HepG2 (cell line): ENCODE results near the gene IFNLR1. TPM values are rescaled to one million over a fixed set of nuclear protein-coding genes. Genes with fewer than 3 reads are reported as not detected.
A peak's percentile ranks its signal among the peaks of the same experiment; 100 is the strongest.

Experiments used
- ATAC-seq: fragments of 200-7000 bp; cut with Tn5 transposase; 3 replicates; pipeline ENCODE4 v1.9.1; 2020; ENCODE audit warnings: mild to moderate bottlenecking, moderate library complexity
- BruUV-seq: library from RNA; stranded (reverse); fragments of 400-500 nt; replicated peaks from 2 replicates; lab custom pipeline; 2021; lab: Mats Ljungman, UMichigan
- CTCF ChIA-PET: fragments of 300-600 bp; formaldehyde crosslinking; extraction: SDS; loops from one replicate; lab custom pipeline; 2021; ENCODE audit warnings: low total read pairs, inconsistent platforms, low intra/inter-chr PET ratio; lab: Yijun Ruan, JAX
- POLR2A ChIA-PET: fragments of 350-600 bp; sonication (Branson Sonifier 250); formaldehyde crosslinking; loops from one replicate; lab custom pipeline; 2020; ENCODE audit warnings: antibody characterized with exemption, inconsistent platforms; lab: Yijun Ruan, JAX
- DNase-seq: peaks from one replicate; pipeline ENCODE4 v3.0.0-alpha.2; 2015; ENCODE audit warnings: low spot score
- FAIRE-seq: peaks from 3 replicates; lab custom pipeline; 2011; peaks lifted over from hg19 to GRCh38; lab: Jason Lieb, UNC
- H2AFZ ChIP-seq: one replicate; pipeline ENCODE4 v1.6.1; 2011; ENCODE audit warnings: low read length, inconsistent platforms
- H3K27ac ChIP-seq: fragments of 300-600 bp; 3 replicates; pipeline ENCODE4 v1.8.0; 2011; ENCODE audit warnings: mixed run types, mild to moderate bottlenecking, mixed read lengths, low read length, inconsistent platforms; ENCODE audit not compliant: insufficient read depth; ENCODE audit errors: extremely low read length
- H3K27me3 ChIP-seq, 2 experiments: fragments of 200-600 bp in 1 of 2; 2 replicates in 1 of 2; 3 replicates in 1 of 2; pipeline versions ENCODE4 v1.6.0 to v1.8.0; 2011; ENCODE audit warnings: low read length in 2 of 2, mild to moderate bottlenecking in 2 of 2, moderate library complexity in 2 of 2, inconsistent platforms in 1 of 2; ENCODE audit not compliant: insufficient read depth in 2 of 2, control insufficient read depth in 1 of 2
- H3K36me3 ChIP-seq, 2 experiments: fragments of 200-600 bp in 1 of 2; replicated peaks in 1 of 2; 2 replicates in 1 of 2; 3 replicates in 1 of 2; pipeline versions ENCODE4 v1.5.1 to v1.8.0; 2011; ENCODE audit warnings: low read length in 2 of 2, inconsistent platforms in 1 of 2; ENCODE audit not compliant: insufficient read depth in 2 of 2, control insufficient read depth in 1 of 2
- H3K4me1 ChIP-seq: 2 replicates; pipeline ENCODE4 v1.5.1; 2012; ENCODE audit warnings: low read length, inconsistent platforms; ENCODE audit not compliant: insufficient read depth
- H3K4me2 ChIP-seq: 2 replicates; pipeline ENCODE4 v1.6.0; 2011; ENCODE audit warnings: low read depth, low read length, inconsistent platforms
- H3K4me3 ChIP-seq, 3 experiments: fragments of 200-600 bp in 1 of 3; sonication (generic), shearing (Covaris generic) in 1 of 3; replicated peaks in 1 of 3; 2 replicates each; pipeline ENCODE4 v1.5.1; 2011 to 2016; ENCODE audit warnings: low read length in 3 of 3, inconsistent platforms in 2 of 3, low read depth in 2 of 3, mild to moderate bottlenecking in 2 of 3, control low read depth in 1 of 3, mixed read lengths in 1 of 3; ENCODE audit not compliant: insufficient read depth in 1 of 3
- H3K79me2 ChIP-seq: one replicate; pipeline ENCODE4 v1.6.1; 2011; ENCODE audit warnings: low read length, inconsistent platforms; ENCODE audit not compliant: insufficient read depth
- H3K9ac ChIP-seq: 2 replicates; pipeline ENCODE4 v1.6.0; 2011; ENCODE audit warnings: mild to moderate bottlenecking, low read depth, low read length, inconsistent platforms; ENCODE audit not compliant: insufficient read depth
- H3K9me3 ChIP-seq: 2 replicates; pipeline ENCODE4 v1.5.1; 2012; ENCODE audit warnings: mild to moderate bottlenecking, low read length
- H4K20me1 ChIP-seq: 2 replicates; pipeline ENCODE4 v1.6.0; 2011; ENCODE audit warnings: inconsistent platforms, mild to moderate bottlenecking, low read length, moderate library complexity; ENCODE audit not compliant: insufficient read depth
- BORCS8-MEF2B ChIP-seq: sonication (generic); formaldehyde crosslinking; IDR thresholded peaks from 2 replicates; pipeline ENCODE4 v1.8.0; 2022; ENCODE audit warnings: mild to moderate bottlenecking, missing genetic modification reagents
- NCOR1 ChIP-seq: fragments of 200-600 bp; sonication (generic); IDR thresholded peaks from 2 replicates; pipeline ENCODE4 v1.7.0; 2017; ENCODE audit warnings: antibody characterized with exemption, low read length, borderline replicate concordance
- NFYB ChIP-seq: sonication (generic); formaldehyde crosslinking; IDR thresholded peaks from 2 replicates; pipeline ENCODE4 v1.4.0; 2020; ENCODE audit warnings: missing genetic modification reagents
- NFYC ChIP-seq: IDR thresholded peaks from 2 replicates; pipeline ENCODE4 v1.6.1; 2016; ENCODE audit warnings: missing genetic modification reagents, missing compliant biosample characterization
- POGZ ChIP-seq: sonication (generic); formaldehyde crosslinking; IDR thresholded peaks from 2 replicates; pipeline ENCODE4 v1.4.0; 2020; ENCODE audit warnings: mild to moderate bottlenecking, missing genetic modification reagents
- TEF ChIP-seq: sonication (generic); formaldehyde crosslinking; IDR thresholded peaks from 2 replicates; pipeline ENCODE4 v1.5.0; 2020; ENCODE audit warnings: missing genetic modification reagents
- USF2 ChIP-seq, 2 experiments: sonication (generic) in 1 of 2; formaldehyde crosslinking in 1 of 2; IDR thresholded peaks; 2 replicates each; pipeline versions ENCODE4 v1.5.1 to v1.6.1; 2011 to 2020; ENCODE audit warnings: borderline replicate concordance in 1 of 2, low read depth in 1 of 2, low read length in 1 of 2, mild to moderate bottlenecking in 1 of 2, missing genetic modification reagents in 1 of 2, moderate library complexity in 1 of 2
- XBP1 ChIP-seq: sonication (generic); formaldehyde crosslinking; IDR thresholded peaks from 2 replicates; pipeline ENCODE4 v1.5.0; 2020; ENCODE audit warnings: missing genetic modification reagents
- ZFP37 ChIP-seq: sonication (generic); formaldehyde crosslinking; IDR thresholded peaks from 2 replicates; pipeline ENCODE4 v1.4.0; 2020; ENCODE audit warnings: missing genetic modification reagents, borderline replicate concordance
- ZNF281 ChIP-seq: sonication (generic); formaldehyde crosslinking; IDR thresholded peaks from 2 replicates; pipeline ENCODE4 v1.4.0; 2020; ENCODE audit warnings: missing genetic modification reagents, borderline replicate concordance
- ZNF350 ChIP-seq: sonication (generic); formaldehyde crosslinking; IDR thresholded peaks from 2 replicates; pipeline ENCODE4 v1.4.0; 2020; ENCODE audit warnings: mild to moderate bottlenecking, low read depth, missing genetic modification reagents, borderline replicate concordance
- ZNF446 ChIP-seq: sonication (generic); formaldehyde crosslinking; IDR thresholded peaks from 2 replicates; pipeline ENCODE4 v1.5.0; 2020; ENCODE audit warnings: mild to moderate bottlenecking, missing genetic modification reagents
- ZNF605 ChIP-seq: sonication (generic); formaldehyde crosslinking; IDR thresholded peaks from 2 replicates; pipeline ENCODE4 v1.8.0; 2022; ENCODE audit warnings: mild to moderate bottlenecking, missing genetic modification reagents
- WGBS: methylation state at CpG from one replicate; pipeline ENCODE4 v1.1.6; 2017; ENCODE audit warnings: low lambda C conversion rate; 5-methylcytosine and 5-hydroxymethylcytosine counted together
- in situ Hi-C: cut with HindIII; loops from 2 replicates; pipeline ENCODE4 v1.10.0; 2017; ENCODE audit warnings: low pct_unique_long_range_greater_than_20kb; ENCODE audit not compliant: extremely low pct_ligation_motif_present
- intact Hi-C: fragments of 100-400 bp; cut with micrococcal nuclease; formaldehyde crosslinking; loops from one replicate; pipeline ENCODE4 v1.10.0; 2022; ENCODE audit not compliant: unreplicated experiment
- polyA plus RNA-seq, 8 experiments: library from polyadenylated mRNA; depleted of rRNA in 3 of 8; stranded (reverse) in 7 of 8; unstranded in 1 of 8; fragments of >200 nt; fragmentation: Illumina TruSeq in 4 of 8; extraction: Trizol in 4 of 8; gene quantifications; 2 replicates each; pipeline versions ENCODE4 v1.2.1 to v1.2.3, GENCODE V29; 2011 to 2016; ENCODE audit warnings: low read depth in 4 of 8, missing spikeins in 1 of 8, mixed read lengths in 1 of 8; ENCODE audit not compliant: insufficient read depth in 1 of 8
- total RNA-seq, 5 experiments: library from RNA; depleted of rRNA; stranded (reverse); fragments of >200 nt; fragmentation: Illumina TruSeq; extraction: Trizol; gene quantifications; 2 replicates each; pipeline ENCODE4 v1.2.3, GENCODE V29; 2016; ENCODE audit warnings: low read depth in 1 of 5

The IFNLR1 gene
- total and polyA plus RNA-seq, 2 of the 13 experiments (the other 11 are each of a cell fraction or from before 2014, with no cell fraction given), result 3.8 to 8.5 TPM

GRCh38 chr1:24195136-24195535 lies 8.0 kb upstream of the IFNLR1 start:
- TF ChIP-seq TEF (CRISPR knock-in tag) (no peak), NCOR1 (no peak), ZNF446 (no peak)
- Histone ChIP-seq H3K27me3 (no peaks in the 10 kb centered on the region), H3K9me3 (no peaks in the 10 kb centered on the region), H3K27ac (no peak overlapping the region), H3K36me3 (no peaks in the 10 kb centered on the region), H3K4me1 (peaks cover 26% of the 10 kb centered on the region), H3K4me3 (no peak overlapping the region), H2AFZ (no peak overlapping the region), H4K20me1 (no peaks in the 10 kb centered on the region), H3K4me2 (no peak overlapping the region), H3K9ac (no peak overlapping the region), H3K79me2 (no peaks in the 10 kb centered on the region)
- in situ Hi-C loops, result no loop called here
- DNase-seq (no peak), FAIRE-seq (no peak), ATAC-seq (no peak)
- CTCF ChIA-PET, result no interaction called here
- WGBS, result 54% methylated on average over 2 of the region's 2 CpGs
- POLR2A ChIA-PET, result no interaction called here
- intact Hi-C loops, result loop anchor here (10.0 kb wide), 1 partner anchor 440 kb away; no protein-coding TSS in a partner anchor
- BruUV-seq, result no TSS peak

GRCh38 chr1:24193046-24193445 lies 6.0 kb upstream of the IFNLR1 start:
- no TSS peak for BruUV-seq
- no peaks in the 10 kb centered on the region for H4K20me1 ChIP-seq
- ChIA-PET POLR2A (no interaction called here), CTCF (no interaction called here)
- no peak for DNase-seq
- no peak overlapping the region for H3K27ac ChIP-seq
- no peak overlapping the region for H3K4me2 ChIP-seq
- no peaks in the 10 kb centered on the region for H3K27me3 ChIP-seq
- H3K79me2 ChIP-seq, result no peaks in the 10 kb centered on the region
- no peak overlapping the region for H3K4me3 ChIP-seq
- 15% methylated on average over 4 of the region's 4 CpGs for WGBS
- no peak overlapping the region for H2AFZ ChIP-seq
- no peaks in the 10 kb centered on the region for H3K9me3 ChIP-seq
- peaks cover 42% of the 10 kb centered on the region for H3K4me1 ChIP-seq
- no peaks in the 10 kb centered on the region for H3K36me3 ChIP-seq
- peak; percentile 51 for ATAC-seq
- intact Hi-C loops (loop anchor here (10.0 kb wide), 1 partner anchor 442 kb away; no protein-coding TSS in a partner anchor), in situ Hi-C loops (no loop called here)
- FAIRE-seq, result no peak
- no peak overlapping the region for H3K9ac ChIP-seq
- TF ChIP-seq USF2 (IDR thresholded peaks at IDR 0.05; ENCODE audit: low read depth, low read length), result peak; percentile 36; the same call in 1 of the 2 replicates
- TF ChIP-seq USF2 (CRISPR knock-in tag; IDR thresholded peaks at IDR 0.05; ENCODE audit: borderline replicate concordance), result peak; percentile 78; the same call in 1 of the 2 replicates
- TF ChIP-seq ZNF350 (CRISPR knock-in tag), result no peak
- peak; percentile 55 for TF ChIP-seq NFYB (CRISPR knock-in tag)
- TF ChIP-seq POGZ, result no peak
- TF ChIP-seq ZNF281 (CRISPR knock-in tag), result no peak
- TF ChIP-seq BORCS8-MEF2B (CRISPR knock-in tag), result no peak
- TF ChIP-seq XBP1, result no peak
- no peak for TF ChIP-seq ZFP37 (CRISPR knock-in tag)
- TF ChIP-seq NFYC, result peak; percentile 68
- no peak for TF ChIP-seq ZNF605 (CRISPR knock-in tag)
